HepG2 (cell line): Measurements from ENCODE around the gene MRPL20. TPM values are rescaled to one million over a fixed set of nuclear protein-coding genes. Genes with fewer than 3 reads are reported as not detected.

Experiments
- ARID2 ChIP-seq: sonication (generic); formaldehyde crosslinking; IDR thresholded peaks from 2 replicates; pipeline ENCODE4 v1.8.1; 2022; ENCODE audit warnings: mild to moderate bottlenecking, missing genetic modification reagents, borderline replicate concordance
- FUBP1 ChIP-seq: sonication (generic); formaldehyde crosslinking; IDR thresholded peaks from 2 replicates; pipeline ENCODE4 v1.5.1; 2020; ENCODE audit warnings: missing genetic modification reagents, mild to moderate bottlenecking, borderline replicate concordance
- HMGA1 ChIP-seq: sonication (generic); formaldehyde crosslinking; conservative IDR thresholded peaks from 2 replicates; pipeline ENCODE4 v1.4.0; 2020; ENCODE audit warnings: missing genetic modification reagents
- NFE2 ChIP-seq: sonication (generic); formaldehyde crosslinking; IDR thresholded peaks from 2 replicates; pipeline ENCODE4 v1.4.0; 2020; ENCODE audit warnings: missing genetic modification reagents
- NFYB ChIP-seq: sonication (generic); formaldehyde crosslinking; IDR thresholded peaks from 2 replicates; pipeline ENCODE4 v1.4.0; 2020; ENCODE audit warnings: missing genetic modification reagents
- PITX1 ChIP-seq: sonication (generic); formaldehyde crosslinking; IDR thresholded peaks from 2 replicates; pipeline ENCODE4 v1.5.1; 2020; ENCODE audit warnings: mild to moderate bottlenecking, missing genetic modification reagents
- ZBTB21 ChIP-seq: sonication (generic); formaldehyde crosslinking; IDR thresholded peaks from 2 replicates; pipeline ENCODE4 v1.4.0; 2020; ENCODE audit warnings: missing genetic modification reagents
- ZBTB38 ChIP-seq: sonication (generic); formaldehyde crosslinking; IDR thresholded peaks from 2 replicates; pipeline ENCODE4 v1.5.1; 2020; ENCODE audit warnings: mild to moderate bottlenecking, missing genetic modification reagents
- ZFP36L2 ChIP-seq: sonication (generic); formaldehyde crosslinking; IDR thresholded peaks from 2 replicates; pipeline ENCODE4 v1.4.0; 2020; ENCODE audit warnings: missing genetic modification reagents
- ZNF136 ChIP-seq: sonication (generic); formaldehyde crosslinking; IDR thresholded peaks from 2 replicates; pipeline ENCODE4 v1.8.1; 2022; ENCODE audit warnings: low read depth, mild to moderate bottlenecking, moderate library complexity, missing genetic modification reagents
- ZNF263 ChIP-seq: sonication (generic); formaldehyde crosslinking; IDR thresholded peaks from 2 replicates; pipeline ENCODE4 v1.4.0; 2020; ENCODE audit warnings: missing genetic modification reagents
- ZNF264 ChIP-seq: sonication (generic); formaldehyde crosslinking; IDR thresholded peaks from 2 replicates; pipeline ENCODE4 v1.4.0; 2020; ENCODE audit warnings: missing genetic modification reagents
- ZNF430 ChIP-seq: sonication (generic); formaldehyde crosslinking; IDR thresholded peaks from 2 replicates; pipeline ENCODE4 v1.9.0; 2021; ENCODE audit warnings: mild to moderate bottlenecking, missing genetic modification reagents
- ZNF569 ChIP-seq: sonication (generic); formaldehyde crosslinking; IDR thresholded peaks from 2 replicates; pipeline ENCODE4 v1.5.0; 2020; ENCODE audit warnings: mild to moderate bottlenecking, missing genetic modification reagents, moderate library complexity, borderline replicate concordance
- ZNF616 ChIP-seq: sonication (generic); formaldehyde crosslinking; IDR thresholded peaks from 2 replicates; pipeline ENCODE4 v1.5.0; 2020; ENCODE audit warnings: low read depth, mild to moderate bottlenecking, missing genetic modification reagents
- ZNF619 ChIP-seq: sonication (generic); formaldehyde crosslinking; IDR thresholded peaks from 2 replicates; pipeline ENCODE4 v1.4.0; 2020; ENCODE audit warnings: mild to moderate bottlenecking, missing genetic modification reagents
- ZNF816 ChIP-seq: sonication (generic); formaldehyde crosslinking; IDR thresholded peaks from 2 replicates; pipeline ENCODE4 v1.8.0; 2022; ENCODE audit warnings: missing genetic modification reagents, mild to moderate bottlenecking, borderline replicate concordance
- polyA plus RNA-seq, 8 experiments: library from polyadenylated mRNA; depleted of rRNA in 3 of 8; stranded (reverse) in 7 of 8; unstranded in 1 of 8; fragments of >200 nt; fragmentation: Illumina TruSeq in 4 of 8; extraction: Trizol in 4 of 8; gene quantifications; 2 replicates each; pipeline versions ENCODE4 v1.2.1 to v1.2.3, GENCODE V29; 2011 to 2016; ENCODE audit warnings: low read depth in 4 of 8, missing spikeins in 1 of 8, mixed read lengths in 1 of 8; ENCODE audit not compliant: insufficient read depth in 1 of 8
- total RNA-seq, 5 experiments: library from RNA; depleted of rRNA; stranded (reverse); fragments of >200 nt; fragmentation: Illumina TruSeq; extraction: Trizol; gene quantifications; 2 replicates each; pipeline ENCODE4 v1.2.3, GENCODE V29; 2016; ENCODE audit warnings: low read depth in 1 of 5
- TF ChIP-seq, protein P1 (sequence below): conservative IDR thresholded peaks from 2 replicates; pipeline ENCODE4 v1.6.1; 2018; ENCODE audit warnings: missing genetic modification reagents
- TF ChIP-seq, protein P2 (sequence below): sonication (generic); formaldehyde crosslinking; IDR thresholded peaks from 2 replicates; pipeline ENCODE4 v1.4.0; 2020; ENCODE audit warnings: mild to moderate bottlenecking, missing genetic modification reagents
- TF ChIP-seq, protein P3 (sequence below): sonication (generic); formaldehyde crosslinking; IDR thresholded peaks from 2 replicates; pipeline ENCODE4 v1.8.1; 2023; ENCODE audit warnings: mild to moderate bottlenecking, missing genetic modification reagents, borderline replicate concordance
- TF ChIP-seq, protein P4 (sequence below): sonication (generic); formaldehyde crosslinking; IDR thresholded peaks from 2 replicates; pipeline ENCODE4 v1.8.0; 2022; ENCODE audit warnings: missing genetic modification reagents, low read depth, mild to moderate bottlenecking, borderline replicate concordance
- TF ChIP-seq, protein P5 (sequence below): sonication (generic); formaldehyde crosslinking; IDR thresholded peaks from 2 replicates; pipeline ENCODE4 v1.4.0; 2020; ENCODE audit warnings: mild to moderate bottlenecking, missing genetic modification reagents
- TF ChIP-seq, protein P6 (sequence below): sonication (generic); formaldehyde crosslinking; IDR thresholded peaks from 2 replicates; pipeline ENCODE4 v1.4.0; 2020; ENCODE audit warnings: mild to moderate bottlenecking, missing genetic modification reagents

MRPL20 gene
- total and polyA plus RNA-seq, 2 of the 13 experiments (the other 11 are each of a cell fraction or from before 2014, with no cell fraction given), result 59.2 to 127 TPM

GRCh38 chr1:1430114-1430982 is 23.3 kb upstream of the MRPL20 start (continued):
- peak; percentile 18; the same call in 1 of the 2 replicates for TF ChIP-seq ZNF619 (CRISPR knock-in tag)
- no peak for TF ChIP-seq ZBTB38 (CRISPR knock-in tag)
- no peak for TF ChIP-seq NFE2
- TF ChIP-seq ZNF136, result 0 out of 2 replicates have a peak, but pooled peaks have one; percentile 58
- TF ChIP-seq, protein P1, sequence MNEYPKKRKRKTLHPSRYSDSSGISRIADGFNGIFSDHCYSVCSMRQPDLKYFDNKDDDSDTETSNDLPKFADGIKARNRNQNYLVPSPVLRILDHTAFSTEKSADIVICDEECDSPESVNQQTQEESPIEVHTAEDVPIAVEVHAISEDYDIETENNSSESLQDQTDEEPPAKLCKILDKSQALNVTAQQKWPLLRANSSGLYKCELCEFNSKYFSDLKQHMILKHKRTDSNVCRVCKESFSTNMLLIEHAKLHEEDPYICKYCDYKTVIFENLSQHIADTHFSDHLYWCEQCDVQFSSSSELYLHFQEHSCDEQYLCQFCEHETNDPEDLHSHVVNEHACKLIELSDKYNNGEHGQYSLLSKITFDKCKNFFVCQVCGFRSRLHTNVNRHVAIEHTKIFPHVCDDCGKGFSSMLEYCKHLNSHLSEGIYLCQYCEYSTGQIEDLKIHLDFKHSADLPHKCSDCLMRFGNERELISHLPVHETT (CRISPR knock-in tag), result no peak
- TF ChIP-seq, protein P2, sequence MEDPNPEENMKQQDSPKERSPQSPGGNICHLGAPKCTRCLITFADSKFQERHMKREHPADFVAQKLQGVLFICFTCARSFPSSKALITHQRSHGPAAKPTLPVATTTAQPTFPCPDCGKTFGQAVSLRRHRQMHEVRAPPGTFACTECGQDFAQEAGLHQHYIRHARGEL (CRISPR knock-in tag), result no peak
- no peak for TF ChIP-seq NFYB
- TF ChIP-seq, protein P3, sequence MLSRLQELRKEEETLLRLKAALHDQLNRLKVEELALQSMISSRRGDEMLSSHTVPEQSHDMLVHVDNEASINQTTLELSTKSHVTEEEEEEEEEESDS (CRISPR knock-in tag), result no peak
- TF ChIP-seq ARID2 (CRISPR knock-in tag), result no peak; the same call in 1 of the 2 replicates
- TF ChIP-seq, protein P4, sequence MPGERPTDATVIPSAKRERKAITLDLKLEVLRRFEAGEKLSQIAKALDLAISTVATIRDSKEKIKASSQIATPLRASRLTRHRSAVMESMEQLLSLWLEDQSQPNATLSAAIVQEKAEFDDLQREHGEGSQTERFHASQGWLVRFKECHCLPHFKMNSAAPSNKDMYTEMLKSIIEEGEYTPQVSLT, result 0 out of 2 replicates have a peak, but pooled peaks have one; percentile 59
- no peak for TF ChIP-seq ZNF569 (CRISPR knock-in tag)
- TF ChIP-seq PITX1 (CRISPR knock-in tag), result no peak
- no peak for TF ChIP-seq ZNF816 (CRISPR knock-in tag)
- TF ChIP-seq FUBP1 (CRISPR knock-in tag), result no peak
- 0 out of 2 replicates have a peak, but pooled peaks have one; percentile 19 for TF ChIP-seq ZNF616
- no peak for TF ChIP-seq ZNF263 (CRISPR knock-in tag)
- no peak for TF ChIP-seq HMGA1
- peak; percentile 33; the same call in 1 of the 2 replicates for TF ChIP-seq ZNF264 (CRISPR knock-in tag)
- TF ChIP-seq, protein P5, sequence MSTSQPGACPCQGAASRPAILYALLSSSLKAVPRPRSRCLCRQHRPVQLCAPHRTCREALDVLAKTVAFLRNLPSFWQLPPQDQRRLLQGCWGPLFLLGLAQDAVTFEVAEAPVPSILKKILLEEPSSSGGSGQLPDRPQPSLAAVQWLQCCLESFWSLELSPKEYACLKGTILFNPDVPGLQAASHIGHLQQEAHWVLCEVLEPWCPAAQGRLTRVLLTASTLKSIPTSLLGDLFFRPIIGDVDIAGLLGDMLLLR (CRISPR knock-in tag), result no peak
- TF ChIP-seq ZNF430 (CRISPR knock-in tag), result no peak
- TF ChIP-seq, protein P6, sequence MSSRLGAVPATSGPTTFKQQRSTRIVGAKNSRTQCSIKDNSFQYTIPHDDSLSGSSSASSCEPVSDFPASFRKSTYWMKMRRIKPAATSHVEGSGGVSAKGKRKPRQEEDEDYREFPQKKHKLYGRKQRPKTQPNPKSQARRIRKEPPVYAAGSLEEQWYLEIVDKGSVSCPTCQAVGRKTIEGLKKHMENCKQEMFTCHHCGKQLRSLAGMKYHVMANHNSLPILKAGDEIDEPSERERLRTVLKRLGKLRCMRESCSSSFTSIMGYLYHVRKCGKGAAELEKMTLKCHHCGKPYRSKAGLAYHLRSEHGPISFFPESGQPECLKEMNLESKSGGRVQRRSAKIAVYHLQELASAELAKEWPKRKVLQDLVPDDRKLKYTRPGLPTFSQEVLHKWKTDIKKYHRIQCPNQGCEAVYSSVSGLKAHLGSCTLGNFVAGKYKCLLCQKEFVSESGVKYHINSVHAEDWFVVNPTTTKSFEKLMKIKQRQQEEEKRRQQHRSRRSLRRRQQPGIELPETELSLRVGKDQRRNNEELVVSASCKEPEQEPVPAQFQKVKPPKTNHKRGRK, result no peak
- no peak for TF ChIP-seq ZFP36L2 (CRISPR knock-in tag)
- TF ChIP-seq ZBTB21 (CRISPR knock-in tag), result no peak
